ENCODE data around the gene ATP5MG.

GRCh38 chr11:118380571-118380970, 20.8 kb upstream of the ATP5MG start:
- no peak for TF ChIP-seq CTCF (IDR thresholded peaks at IDR 0.05)
- no peak for TF ChIP-seq POLR2A (IDR thresholded peaks at IDR 0.05)
